HG03135 (cell line): ENCODE measurements around the gene GID4.

Source experiments
- ATAC-seq: cut with Tn5 transposase; IDR thresholded peaks from one replicate; pipeline ENCODE4 v1.9.1; 2021; ENCODE audit warnings: mild to moderate bottlenecking, moderate library complexity; ENCODE audit not compliant: unreplicated experiment

Gene GID4

DNA sequence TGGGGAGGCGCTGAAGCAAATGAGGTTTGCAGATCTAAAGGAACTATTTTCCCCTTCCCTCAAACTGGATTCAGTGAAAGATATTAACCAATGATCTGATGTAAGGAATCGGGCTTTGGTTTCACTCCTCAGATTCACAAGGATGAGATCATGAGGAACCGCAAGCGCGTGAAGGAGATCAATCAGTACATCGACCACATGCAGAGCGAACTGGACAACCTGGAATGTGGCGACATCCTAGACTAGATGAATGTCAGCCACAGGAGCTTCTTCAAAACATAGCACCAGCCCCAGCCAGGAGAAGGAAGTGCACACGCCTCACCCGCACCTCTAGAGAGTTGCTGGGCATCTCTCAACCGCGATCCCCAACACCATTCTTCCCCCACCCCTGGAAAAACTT lies 22.8 kb upstream of the GID4 start:
- ATAC-seq: no peak

DNA sequence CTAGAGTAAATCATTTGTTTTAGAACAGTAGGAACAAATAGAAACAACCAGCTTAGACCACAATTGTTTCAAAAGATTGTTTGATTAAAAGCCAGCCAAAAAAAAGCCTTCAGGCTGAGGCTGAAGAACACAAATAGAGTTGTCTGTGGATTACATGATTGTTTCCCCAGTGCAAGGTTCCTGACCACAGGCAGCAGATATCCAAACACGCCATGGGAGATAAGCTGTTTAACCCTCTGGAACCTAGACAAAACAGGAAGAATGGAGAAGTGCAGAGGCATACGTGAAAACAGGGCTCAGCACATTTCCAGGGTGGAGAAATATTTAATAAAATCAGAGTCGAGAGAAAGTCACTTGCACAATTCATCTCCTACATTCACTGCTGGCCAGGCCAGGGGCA lies 21.2 kb upstream of the GID4 start:
- ATAC-seq: no peak

DNA sequence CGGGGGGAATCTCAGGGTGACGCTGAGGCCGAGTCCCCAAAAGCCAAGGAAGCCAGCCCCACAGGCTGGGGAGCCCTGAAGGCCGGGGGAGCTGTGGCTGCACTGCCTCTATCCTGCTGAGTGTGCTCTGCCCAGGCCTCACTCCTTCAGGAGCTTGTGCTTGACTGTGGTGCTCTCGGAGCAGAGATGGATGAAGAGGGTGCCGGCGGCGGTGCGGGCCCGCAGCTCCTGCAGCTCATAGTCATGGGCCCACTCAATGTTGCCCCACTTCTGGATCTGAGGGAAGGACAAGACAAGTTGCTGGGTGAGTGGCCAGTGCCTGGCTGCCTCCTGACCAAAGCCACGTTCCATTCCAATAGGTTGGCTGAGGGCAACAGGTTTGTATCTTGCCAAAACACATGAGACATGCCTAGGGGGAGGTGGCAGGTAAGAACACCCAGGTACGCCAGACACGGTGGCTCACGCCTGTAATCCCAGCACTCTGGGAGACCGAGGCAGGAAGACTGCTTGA lies 20.7 kb upstream of the GID4 start:
- no peak for ATAC-seq

DNA sequence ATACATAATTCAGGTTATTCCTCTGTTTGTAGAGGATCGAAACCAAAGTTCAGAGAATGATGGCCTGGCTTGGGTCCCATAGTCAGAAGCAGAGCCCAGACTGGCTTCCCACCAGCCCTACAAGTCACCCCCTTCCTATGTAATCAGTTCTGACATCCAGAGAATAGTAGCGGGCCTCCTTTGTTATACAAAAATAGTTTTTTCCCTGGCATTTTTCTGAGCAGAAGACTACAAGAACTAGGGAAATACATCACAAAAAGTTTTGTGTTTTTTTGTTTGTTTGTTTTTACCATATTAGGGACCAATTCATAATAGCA lies 19.4 kb upstream of the GID4 start:
- no peak for ATAC-seq

DNA sequence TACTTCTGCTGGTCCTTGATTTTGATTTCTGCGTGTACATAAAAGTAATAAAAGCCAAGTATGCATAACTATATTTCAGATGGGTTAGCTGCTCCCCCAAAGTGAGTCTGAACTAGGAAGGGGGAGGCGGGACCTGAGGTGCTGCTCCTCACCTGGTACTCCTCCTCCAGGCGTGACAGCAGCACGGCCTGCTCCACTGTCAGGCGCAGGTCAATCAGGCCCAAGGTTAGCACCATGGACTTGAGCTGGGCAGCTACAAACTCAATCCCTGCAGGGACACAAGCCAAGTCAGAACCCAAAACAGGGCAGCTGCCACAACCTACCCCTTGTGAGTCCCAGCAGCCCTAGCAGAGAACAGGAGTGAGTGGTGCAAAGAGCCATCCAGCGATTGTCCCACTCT lies 18.2 kb upstream of the GID4 start:
- no peak for ATAC-seq

DNA sequence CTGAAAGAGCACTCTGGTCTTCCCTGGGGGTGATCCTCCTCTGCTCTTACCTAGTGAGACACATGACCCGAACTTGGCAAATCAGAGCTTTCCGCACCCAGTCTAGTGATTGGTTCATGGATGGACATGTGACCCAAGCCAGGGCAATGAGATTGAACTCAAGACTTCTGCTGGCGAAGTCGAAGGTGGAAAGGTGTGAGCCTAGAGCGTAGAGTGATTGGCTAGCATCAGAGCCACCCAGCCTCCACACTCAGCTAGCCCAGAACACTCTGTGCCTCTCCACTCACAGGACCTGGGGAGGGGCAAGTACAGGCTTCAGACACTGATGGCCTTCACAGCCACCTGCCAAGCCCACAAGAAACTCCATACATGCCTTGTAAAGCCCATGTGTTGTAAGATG lies 17.8 kb upstream of the GID4 start:
- ATAC-seq: no peak

DNA sequence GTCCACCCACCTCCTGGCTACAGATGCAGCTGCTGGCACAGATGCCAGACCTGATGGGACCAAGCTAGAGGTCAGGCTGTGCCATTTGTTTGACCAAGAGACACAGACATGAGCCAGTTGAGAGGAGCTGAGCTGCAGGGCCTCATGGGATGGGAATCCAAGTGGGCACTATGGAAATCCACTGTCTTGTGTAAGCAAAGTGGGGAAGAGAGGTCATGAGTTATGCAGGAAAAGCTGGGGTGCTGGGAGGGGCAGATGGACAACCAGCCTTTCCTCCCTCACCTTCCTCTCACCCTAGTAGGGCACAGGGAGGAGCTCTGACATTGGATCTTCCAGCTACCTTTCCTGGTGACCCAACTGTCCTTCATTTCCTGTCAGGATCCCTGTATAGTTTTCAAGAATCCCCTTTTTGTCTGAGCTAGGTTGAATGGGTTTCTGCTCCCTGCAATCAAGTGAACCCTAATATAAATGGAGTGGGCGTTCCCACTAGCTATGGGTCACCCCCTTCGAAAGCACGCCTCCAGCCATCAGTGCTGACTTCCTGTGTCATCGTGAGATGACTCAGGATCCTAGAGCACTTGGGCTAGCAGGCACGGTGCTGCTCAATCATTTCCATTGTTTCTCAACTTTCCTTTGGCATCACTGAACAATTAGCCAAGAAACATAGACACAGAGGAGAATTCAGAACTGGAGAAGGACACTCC lies 13.8 kb upstream of the GID4 start:
- no peak for ATAC-seq

DNA sequence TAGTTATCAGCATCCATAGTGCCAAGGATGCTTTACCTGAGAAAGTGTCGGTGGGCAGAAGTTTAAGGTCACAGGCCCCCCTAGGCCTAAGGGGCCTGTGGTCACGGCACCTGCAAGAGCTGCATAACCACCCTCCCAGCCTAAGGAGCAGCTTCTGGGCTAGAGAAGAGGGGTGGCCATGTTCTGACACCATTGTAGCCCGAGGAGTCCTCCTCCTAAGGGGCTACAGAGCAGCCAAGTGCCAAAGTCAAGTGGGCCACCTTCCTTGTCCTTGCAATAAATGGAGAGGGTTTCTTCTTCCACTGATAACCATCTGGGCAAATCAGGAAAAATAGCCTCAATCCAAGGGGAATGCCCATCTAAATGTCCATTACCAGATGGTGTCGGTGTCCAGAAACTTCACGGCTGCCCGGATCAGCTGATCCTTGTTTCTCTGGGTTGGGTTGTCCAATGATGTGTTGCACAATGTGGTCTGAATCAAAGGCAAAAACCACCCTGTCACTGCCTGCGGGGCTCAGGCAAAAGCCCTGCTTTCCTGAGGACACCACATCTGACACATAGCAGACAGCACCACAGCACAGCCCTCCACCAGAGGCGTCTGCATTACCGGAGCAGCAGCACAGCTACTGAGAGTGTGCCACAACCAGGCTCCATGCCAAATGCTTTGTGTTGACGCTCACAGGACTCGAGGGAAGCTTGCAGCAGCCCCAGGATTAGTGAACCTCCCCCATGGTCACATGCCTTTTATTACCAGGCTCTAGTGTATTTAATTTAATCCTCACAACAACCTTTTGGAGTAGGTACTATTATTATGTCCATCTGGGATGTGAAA lies 13.0 kb upstream of the GID4 start:
- ATAC-seq: no peak

DNA sequence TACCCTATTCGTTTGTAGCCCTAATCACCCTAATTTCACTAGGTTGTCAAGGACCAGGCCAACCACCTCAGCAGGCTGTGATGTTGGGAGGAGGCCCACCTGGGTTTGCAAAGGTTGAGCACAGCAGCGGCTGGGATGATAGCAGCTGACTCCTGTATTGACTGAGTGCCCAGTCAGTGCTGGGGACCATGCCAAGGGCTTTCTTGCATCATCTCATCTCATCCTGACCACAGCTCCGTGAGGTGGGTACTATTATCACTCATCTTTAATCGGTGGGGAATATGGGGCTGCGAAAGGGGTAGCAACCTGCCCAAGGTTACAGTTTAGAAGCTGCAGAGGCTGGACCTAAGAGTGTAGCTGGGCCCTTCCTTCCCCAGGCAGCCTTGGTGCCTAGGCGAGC lies 11.9 kb upstream of the GID4 start:
- no peak for ATAC-seq

DNA sequence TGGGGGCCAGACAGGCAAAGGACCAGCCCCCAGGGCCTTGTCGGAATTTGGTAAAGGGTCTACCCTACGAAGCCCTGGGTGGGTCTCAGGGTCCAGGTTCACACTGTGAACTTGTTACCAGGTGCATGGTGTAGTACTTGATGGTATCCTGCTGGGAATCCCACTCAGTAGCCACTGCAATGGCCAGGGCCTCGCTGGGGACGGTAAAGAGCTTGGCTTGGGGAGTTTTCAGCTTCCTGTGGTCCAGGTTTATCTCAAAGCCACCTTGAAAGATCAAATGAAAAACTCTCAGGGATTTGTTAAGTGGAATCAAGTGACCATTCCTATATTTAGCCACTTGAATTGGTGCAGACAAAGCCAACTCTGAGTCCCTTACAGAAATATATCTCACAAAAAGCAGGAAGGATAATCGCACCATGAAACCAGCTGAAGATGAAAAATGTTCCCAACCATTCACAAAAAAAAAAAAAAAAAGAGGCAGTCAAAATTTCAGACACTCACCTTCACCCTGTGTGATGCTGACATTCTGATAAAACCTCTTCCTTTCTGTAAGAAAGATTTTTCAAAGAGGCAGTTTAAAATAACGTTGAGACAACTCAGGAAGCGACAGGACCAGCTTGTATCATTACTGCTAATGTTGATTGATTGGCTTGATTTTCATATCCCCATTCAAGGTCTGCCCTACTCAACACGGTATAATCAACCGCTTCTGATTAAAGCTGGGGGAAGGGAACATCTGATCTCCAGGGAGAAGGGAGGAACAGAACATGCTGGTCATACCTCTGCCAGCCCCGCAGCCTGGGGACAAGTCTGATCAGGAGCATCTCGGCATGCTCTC lies 10.9 kb upstream of the GID4 start:
- ATAC-seq: no peak

DNA sequence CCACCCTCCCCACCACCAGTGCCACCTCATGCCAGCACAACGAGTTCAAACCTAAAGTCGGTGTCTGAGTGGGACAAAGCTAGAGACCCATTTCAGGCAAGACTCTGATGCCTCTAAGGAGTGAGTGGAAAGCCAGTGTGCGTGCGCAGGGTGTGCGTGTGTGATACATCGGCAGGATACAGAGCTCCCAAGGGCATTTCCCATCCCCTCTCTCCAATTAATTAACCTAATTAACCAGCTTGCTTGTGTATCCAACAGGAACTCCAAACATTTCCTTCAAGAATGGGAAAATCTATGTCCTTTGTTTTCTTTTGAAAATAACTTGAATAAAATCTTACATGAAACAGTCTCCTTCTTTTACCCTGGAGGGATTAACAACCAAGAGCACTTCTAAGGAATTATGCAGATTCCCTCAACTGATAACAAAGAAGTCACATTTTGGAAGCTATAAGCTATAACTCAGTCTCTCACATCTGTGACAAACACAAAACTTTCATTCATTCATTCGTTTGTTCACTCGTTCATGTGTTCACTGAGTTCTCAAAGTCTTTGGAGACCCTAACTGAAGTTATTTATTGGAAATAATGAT lies 10.2 kb upstream of the GID4 start:
- no peak for ATAC-seq

DNA sequence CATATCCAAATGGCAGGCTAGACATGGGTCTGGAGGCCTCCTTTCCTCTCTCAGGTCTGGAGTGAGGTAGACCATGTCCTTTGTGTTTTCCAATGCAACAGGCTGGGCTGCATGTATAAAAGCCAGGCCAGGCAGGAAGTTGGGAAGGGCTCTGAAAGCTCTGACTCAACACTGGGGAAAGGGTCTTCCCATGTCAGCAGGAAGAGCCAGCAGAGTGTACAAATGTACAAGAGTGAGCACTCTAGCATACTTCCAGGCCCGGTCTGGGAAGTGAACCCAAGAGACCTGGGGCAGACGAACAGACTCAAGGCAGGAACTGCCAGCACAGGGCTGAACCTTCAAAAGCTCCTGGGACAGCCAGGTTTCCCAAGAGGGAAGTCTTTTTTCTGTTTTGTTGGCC lies 7.3 kb upstream of the GID4 start:
- ATAC-seq: no peak

DNA sequence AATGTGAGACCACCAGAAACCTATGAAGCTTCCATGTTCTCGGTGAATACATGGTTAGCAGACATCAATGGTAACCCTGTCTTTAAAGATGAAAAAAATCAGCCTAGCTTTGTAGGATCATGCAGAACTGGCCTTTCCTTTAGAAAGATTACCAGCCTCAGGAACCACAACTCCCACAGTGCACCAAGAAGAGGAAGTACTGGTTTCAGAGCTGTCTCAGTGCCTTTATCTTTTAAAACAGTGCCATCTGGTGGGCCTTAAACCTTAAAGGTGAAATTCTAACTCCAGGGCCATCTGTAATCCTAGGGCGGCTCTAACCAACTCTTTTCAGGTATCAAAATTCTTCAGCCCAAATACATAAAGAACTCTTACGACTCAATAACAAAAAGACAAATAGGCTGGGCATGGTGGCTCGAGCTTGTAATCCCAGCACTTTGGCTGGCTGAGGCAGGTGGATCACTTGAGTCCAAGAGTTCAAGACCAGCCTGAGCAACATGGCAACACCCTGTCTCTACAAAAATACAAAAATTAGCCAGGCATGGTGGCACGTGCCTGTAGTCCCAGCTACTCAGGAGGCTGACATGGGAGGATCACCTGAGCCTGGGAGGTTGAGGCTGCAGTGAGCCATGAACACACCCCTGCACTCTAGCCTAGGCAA lies 5.6 kb upstream of the GID4 start:
- ATAC-seq: peak; percentile 48

DNA sequence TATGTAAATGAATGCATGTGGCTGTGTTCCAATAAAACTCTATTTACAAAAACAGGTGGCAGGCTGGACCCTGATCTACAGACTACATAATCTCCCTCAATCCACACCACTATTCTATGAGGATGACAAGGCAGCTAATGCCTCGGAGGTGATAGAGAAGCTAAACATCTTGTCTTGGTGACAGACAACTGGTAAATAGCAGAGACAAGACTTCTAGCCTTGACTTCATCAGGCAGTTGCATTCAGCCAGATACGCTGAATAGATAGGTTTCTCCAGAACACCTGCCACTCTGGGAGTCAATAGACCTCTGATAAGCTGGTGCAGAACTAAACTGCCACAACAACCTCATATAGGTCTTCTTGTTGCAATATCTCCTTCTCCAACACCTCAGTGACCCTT lies 3.5 kb upstream of the GID4 start:
- ATAC-seq: no peak

DNA sequence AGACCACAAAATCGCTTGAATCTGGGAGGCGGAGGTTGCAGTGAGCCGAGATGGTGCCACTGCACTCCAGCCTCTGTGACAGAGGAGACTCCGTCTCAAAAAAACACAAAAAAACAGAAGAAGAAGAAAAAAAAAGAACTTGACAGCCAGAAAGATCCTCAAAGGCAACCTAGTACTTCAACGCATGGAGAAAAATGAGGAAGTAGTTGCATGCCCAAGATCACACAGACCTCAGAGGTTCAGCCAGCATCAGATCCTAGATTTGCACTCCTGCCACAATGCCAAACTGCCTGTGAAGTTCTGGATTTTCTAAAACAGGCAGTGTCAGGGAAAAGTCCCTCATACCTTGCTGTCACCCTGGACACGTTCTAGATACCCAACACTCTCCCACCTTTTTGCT lies 1.7 kb upstream of the GID4 start:
- no peak for ATAC-seq

DNA sequence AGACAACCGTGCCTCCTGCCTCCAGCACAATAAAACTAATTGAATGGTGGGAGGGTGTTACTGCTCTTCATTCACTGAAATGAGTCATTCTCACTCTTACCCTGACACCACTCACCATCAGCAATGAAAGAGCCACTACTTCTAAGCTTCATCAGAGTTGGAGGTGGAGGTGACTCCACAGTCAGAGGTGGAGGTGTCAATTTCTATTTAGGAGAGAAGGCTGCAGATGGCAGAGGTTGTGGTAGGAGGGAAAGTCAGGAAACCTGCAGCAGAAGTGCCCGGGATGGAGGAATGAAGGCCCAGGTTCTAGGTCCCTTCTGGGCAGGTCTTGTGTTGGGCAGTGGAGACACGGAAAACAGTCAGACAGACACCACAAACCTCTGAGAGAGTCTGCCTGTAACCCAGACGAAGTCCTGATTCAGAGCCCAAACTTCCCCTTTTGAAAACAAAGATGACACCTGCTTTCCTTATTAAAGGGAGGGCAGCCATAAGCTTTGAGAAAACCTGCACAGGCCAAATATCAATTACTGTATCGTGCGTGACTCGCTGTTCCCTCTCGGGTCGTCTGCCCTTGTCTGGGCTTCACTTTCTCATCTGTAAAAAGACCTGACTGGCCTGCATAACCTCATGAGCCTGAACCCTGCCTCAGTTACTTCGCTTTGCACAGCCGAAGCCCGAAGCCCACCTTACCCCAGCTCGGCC lies 908 bp upstream of the GID4 start:
- ATAC-seq: no peak

DNA sequence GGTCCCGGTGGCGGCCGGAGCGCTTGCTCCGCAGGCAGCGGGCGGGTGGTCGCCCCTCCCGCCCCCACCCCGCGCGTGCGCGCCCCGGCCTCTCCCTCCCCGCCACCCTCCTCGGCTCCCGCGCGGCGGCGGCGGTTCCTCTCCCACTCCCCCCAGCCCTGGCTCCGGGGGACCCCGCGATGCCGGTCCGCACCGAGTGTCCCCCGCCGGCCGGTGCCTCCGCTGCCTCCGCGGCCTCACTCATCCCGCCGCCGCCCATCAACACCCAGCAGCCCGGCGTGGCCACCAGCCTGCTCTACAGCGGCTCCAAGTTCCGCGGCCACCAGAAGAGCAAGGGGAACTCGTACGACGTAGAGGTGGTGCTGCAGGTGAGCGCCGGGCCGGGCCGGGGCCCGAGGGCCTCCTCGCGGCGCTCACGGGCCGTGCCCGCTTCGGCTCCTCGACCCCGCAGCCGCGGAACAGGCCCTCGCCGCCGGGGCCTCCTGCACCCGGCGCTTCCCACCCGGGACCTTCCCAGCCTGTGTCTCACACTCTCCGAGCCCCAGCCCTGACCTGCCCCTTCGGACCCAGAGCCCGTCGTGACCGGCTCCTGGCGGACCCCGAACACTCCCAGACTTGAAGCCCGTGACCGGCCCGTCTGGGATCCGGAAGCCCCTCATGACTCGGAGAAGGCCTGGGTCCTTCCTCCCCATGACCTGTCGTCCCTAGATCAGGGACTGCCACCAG lies 490 bp downstream of the GID4 start:
- ATAC-seq: peak; percentile 22

DNA sequence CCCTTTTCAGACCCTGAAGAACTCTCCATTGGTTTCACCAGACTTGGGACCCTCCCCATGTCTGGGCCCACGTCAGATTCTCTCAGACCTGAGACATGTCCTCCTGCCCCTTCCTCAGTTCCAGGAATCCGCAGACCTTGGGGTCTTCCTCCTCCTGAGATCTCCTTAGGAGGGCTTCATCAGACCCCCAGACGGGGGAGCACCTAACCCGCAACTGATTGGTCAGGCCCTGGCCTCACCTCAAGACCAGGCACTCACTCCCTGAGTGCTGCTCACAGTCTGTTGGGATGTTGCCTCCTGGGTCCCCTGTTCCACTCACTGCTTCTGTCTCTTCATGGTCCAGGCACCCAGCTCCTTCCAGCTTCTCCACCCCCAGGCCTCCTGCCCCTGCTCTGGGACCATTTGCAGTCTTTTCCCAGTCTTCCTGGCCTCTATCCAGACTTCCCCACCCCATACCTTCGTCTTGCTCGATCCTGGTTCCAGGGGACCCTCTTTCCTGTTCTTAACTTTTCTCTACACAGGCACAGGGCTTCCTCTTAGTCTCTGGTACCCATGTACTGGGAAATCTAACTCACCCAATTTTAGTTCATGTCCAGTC lies 1.2 kb downstream of the GID4 start:
- no peak for ATAC-seq

DNA sequence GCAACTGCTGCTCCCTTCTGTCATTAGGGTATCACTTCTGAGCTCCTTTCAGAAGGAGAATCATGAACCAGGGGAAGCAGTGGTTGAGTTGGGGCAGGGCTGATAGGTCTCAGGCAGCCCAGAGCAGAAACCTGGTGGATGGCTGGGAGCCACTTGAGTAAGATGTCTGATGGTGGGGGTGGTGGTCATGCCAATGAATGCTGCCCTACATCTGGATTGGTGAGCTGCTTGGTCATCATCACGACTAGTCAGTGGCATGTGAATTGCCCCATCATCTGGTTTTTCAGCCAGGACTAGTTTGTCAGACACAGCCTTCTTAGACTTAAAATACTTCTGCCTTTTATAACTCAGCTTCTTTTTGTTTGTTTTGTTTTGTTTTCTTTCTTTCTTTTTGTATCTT lies 2.6 kb downstream of the GID4 start:
- no peak for ATAC-seq
